SH-SY5Y (cell line): ENCODE results near the gene CHST13.

Experiments
- GATA2 ChIP-seq: IDR thresholded peaks from 2 replicates; pipeline ENCODE4 v1.6.1; 2011; ENCODE audit warnings: mild to moderate bottlenecking, low read depth, low read length
- GATA3 ChIP-seq: IDR thresholded peaks from 2 replicates; pipeline ENCODE4 v1.6.1; 2011; ENCODE audit warnings: low read depth, mild to moderate bottlenecking, low read length, moderate library complexity

The CHST13 gene, protein sequence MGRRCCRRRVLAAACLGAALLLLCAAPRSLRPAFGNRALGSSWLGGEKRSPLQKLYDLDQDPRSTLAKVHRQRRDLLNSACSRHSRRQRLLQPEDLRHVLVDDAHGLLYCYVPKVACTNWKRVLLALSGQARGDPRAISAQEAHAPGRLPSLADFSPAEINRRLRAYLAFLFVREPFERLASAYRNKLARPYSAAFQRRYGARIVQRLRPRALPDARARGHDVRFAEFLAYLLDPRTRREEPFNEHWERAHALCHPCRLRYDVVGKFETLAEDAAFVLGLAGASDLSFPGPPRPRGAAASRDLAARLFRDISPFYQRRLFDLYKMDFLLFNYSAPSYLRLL

DNA sequence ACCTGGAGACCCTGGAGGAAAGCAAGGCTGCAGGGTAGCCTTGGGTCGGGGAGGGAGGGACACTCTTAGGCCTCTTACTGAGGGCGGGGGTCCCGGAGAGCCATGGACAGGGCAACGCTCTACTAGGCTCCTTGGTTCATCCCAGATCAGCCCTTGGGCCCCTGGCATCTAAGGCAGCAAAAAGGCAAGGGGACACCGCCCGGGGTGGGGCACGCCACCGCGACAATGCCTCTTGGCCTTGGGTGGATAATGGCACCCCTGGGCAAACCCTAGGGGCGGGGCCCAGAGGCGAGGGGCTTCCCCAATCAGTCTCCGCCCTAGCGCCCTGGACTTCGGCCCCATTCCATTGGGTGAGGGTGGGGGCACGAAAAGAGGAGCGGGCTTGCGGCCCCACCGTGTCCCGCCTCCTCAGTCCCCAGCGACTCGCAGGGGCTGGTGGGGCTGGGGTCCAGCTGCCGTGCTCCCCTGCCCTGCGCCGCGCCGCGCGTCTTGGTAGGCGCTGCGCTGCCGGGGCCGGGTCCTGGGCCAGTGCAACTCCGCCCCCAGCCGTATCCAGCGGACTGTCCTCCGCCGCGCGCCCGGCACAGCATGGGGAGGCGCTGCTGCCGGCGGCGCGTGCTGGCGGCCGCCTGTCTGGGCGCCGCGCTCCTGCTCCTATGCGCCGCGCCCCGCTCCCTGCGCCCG, at the start of gene CHST13:
Gene CHST13, plus strand, starts transcription at position 411 of the 684 bp plus-strand sequence. Its CDS starts 178 bp downstream, at position 589.
- TF ChIP-seq GATA2: no peak
- no peak for TF ChIP-seq GATA3

DNA sequence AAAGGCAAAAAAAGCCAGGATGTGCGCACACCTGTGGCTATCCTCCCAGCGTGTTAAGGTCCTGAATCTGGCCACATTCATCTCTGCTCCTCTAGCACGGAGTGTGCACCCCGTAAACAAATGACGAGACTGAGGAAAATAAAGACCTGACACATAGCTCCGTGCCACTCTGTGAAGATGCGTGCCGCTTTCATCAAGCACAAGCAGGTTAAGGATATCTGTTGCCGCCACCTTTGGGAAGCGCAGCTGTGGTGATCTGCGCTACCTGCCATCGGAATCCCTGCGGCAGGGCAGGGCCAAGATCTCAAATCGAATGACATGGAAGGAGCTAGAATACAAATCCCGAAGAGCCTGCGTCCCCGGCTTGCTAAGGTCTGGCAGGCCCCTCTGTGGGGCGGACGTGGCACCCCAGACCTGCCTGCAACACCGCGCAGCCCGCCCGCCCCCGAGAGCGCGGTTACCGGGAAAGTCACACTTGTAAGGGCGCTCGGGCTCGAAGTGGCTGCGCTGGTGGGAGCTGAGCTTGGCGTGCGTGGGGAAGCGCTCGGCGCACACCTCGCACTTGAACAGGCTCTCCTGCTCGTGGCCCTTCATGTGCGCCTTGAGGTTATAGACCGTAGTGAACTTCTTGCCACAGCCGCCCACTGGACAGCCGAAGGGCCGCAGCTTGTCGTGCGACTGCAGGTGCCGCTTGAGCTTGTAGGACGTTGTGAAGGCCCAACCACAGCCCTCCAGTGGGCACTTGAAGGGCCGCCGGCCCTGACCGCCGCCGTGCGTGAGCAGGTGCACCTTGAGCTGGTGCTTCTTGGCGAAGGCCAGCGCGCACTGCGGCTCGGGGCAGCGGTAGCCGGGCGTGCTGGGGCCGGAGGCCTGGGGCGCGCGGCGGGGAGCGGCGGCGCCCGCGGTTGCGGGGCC, 49.2 kb upstream of the CHST13 start:
- TF ChIP-seq GATA3: no peak
- TF ChIP-seq GATA2: no peak

DNA sequence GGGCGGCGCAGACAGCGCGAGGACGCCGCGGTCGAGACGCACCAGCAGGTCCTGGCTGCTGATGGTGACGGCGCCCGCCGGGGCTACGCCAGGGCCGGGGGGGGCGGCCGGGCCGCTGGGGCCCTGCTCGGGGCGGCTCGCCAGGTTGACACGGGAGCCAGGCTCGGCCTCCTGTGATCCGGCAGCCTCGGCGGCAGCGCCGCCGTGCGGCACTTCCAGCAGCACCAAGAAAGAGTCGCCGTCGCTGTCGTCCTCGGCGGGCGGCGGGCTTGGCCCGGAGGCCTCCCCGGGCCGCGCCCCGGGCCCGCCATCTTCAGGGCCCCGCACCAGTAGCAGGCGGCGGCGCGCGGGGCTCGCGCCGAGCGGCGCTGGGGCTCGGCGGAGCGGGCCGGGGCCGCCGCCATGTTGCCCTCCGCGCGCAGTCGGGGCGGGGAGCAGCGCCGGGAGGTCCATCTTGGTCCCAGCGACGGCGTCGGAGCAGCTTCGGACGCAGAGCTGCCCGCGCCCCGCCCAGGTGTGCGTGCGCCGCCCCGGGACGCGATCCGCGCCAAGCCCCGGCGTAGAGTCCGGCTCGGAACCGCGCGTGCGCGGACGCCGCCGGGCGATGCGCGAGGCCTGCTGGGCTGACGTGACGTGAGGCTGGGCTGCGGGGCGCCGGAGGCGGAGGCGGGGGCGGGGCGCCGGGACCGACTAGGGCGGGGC, 48.4 kb upstream of the CHST13 start, which contains the start of gene ZXDC:
Gene ZXDC, minus strand, starts transcription at position 479 of the 702 bp plus-strand sequence. Its CDS starts 26 bp downstream, at position 453.
- TF ChIP-seq GATA3 (no peak), GATA2 (no peak)

DNA sequence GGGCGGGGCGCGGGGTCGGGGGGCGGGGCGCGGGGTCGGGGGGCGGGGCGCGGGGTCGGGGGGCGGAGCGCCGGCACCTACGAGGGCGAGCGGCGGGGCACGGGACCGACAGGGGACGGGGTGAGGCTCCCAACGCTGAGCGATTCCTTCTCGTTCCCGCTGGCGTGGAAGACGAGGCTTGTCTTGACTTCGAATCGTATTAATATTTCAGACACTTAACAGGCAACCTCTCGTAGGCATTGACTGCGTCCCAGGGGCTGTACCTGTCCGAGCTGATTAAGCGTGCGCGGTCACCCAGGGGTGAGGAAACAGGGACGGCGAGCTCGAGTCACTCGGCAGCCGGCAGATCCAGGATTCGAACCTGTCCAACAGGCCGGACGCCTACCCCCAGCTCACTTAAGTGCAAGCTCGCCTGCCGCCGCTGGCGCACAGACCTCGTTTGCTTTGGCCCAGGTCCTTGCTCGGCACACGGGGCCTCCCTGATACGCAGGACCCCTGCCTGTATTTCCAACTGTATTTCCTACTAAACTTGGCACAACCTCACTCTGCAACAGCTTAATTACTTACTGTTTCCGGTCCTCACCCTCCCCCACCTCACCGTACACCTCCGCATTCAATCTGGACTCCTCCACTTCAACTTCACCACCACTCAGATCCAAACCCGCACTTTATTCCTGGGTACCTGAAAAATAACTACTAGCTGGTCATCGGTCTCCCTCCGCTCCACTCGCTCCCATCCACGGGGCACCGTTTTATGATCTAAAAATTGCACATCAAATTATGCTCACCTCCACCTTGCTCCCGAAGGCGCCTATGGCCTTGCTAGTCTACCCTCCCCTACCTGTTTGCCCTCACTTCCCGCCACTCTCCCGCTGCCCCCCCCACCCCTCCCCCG, 47.5 kb upstream of the CHST13 start:
- no peak for TF ChIP-seq GATA3
- no peak for TF ChIP-seq GATA2

DNA sequence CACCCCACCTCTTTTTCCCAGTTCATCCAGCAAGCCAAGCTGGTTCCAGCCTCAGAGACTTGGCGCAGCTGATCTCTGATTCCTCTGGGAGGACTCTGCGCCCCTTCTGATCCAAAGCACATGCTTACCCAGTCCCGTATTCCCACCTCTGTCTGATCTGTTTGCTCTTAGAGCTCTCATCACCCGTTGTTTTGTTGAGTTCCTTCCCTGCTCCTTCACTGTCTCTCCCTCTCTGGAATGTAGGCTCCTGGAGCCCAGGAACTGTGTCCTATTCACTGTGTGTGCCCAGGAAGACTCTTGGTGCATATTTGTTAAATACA, 46.9 kb upstream of the CHST13 start:
- TF ChIP-seq GATA2 (no peak), GATA3 (no peak)

DNA sequence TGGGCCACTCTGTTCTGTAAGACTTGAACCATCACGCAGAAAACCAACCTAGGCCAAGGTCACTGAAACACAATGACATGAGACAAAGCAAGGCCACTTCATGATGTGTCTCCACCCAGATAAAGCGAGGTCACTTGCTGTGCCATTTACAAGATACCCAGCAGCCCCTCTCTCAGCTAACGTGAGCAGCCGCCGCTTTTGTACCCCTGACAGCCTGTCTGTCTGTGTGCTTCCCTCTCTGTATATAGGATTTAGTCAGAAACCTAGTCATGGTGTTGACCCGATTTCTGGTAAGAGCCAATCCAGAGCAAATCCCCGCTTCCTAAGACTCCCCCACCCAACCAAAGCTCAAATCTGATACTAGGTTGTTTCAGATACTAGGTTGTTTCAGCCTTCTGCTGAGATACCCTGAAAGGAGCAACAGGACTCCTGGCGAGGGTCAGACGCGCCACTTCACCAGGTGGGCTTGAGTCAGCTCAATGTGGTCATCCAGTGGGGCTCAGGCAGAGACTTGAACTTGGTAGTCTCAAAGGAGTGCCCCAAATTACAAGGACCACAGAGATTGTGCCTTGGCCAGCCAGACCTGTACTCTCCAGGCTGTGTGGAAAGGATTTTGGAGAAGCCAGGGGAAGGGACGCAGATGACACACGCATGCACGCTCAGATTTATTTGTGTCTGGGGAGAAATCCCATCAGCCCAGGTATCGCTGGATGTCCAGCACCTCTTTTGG, 45.2 kb upstream of the CHST13 start:
- TF ChIP-seq GATA2 (no peak), GATA3 (no peak)

DNA sequence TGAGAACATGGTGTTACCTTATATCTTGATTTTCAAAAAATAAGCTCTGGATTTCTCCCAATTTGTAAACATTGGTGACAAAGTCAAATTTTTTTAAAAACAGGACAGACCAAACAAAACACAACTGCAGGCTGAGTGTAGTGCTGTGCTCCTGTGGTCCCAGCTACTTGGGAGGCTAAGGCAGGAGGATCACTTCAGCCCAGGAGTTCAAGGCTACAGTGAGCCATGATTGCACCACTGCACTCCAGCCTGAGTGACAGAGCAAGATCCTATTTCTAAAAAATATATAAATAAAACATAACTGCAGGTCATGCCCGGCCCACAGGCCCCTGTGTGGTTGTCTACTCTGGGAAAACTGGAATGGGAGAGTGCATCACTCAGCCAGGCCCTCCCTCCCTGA, 44.3 kb upstream of the CHST13 start:
- TF ChIP-seq GATA3: no peak

DNA sequence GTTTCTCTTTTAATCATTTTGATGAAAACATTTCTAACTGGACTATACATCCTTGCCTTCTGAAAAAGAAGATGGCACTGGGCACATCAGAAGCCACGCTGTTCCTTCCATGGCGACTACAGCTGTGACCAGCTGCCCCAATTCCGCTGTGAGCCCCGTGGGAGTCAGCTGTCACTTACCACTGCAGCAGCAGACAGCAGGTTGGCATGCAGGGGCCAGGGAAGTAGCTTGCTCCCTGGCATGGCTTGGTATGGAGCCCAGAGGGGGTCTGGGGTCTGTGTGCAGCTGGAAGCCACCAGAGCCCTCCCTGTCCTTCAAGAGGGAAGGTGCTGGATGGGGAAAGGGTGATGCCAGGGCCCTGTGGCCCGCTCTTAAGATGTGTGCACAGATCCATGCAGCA, 43.7 kb upstream of the CHST13 start:
- TF ChIP-seq GATA2: no peak
- TF ChIP-seq GATA3: no peak

DNA sequence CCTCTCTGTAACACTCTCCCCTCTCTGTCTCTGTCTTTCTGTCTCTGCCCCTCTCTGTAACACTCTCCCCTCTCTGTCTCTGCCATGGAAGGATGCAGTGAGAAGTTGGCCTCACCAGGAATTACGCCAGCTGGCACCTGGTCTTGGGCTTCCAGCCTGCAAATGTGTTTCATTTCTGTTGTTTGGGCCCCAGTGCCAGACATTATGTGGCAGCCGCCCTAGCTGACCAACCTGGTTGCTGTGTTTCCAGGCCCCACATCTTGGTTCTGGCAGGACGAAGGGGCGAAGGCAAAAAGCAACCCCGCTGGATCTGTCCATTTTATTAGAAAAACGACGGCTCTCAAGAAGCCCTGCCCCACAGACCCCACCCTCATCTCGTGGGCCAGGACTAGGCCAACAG, 43.1 kb upstream of the CHST13 start:
- TF ChIP-seq GATA3 (no peak), GATA2 (no peak)

DNA sequence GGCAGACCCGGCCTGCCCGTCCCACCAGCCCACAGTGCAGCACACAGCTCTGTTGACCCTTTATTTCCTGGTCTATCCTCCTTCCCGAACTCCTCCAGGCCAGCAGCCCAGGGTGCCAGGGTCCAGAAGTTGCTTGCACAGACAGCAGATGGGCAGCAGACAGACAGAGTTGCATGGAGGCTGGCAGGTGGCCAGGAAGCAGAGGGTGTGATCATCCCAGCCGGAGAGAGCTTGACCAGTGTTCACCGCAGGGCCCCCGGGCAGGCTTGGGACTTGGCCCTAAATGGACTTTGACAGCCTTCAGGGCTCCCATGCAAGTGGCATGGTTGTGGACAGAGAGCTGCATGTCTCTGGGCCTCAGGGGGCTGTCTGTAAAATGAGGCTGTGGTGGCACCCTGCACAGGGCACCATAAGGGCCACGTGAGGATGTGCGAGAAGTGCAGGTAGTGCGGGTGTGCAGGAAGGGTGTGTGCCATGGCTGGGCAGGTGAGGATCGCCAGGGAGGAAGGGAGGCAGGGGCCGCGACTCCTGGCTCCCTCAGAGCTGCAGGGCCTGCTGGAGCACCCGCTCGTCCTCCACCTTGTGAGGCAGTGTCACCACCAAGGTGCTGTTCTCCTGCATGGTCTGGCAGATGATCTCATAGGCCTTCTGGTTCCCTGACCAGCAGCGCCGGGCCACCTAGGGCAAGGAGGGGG, 42.0 kb upstream of the CHST13 start:
- TF ChIP-seq GATA2 (no peak), GATA3 (no peak)

DNA sequence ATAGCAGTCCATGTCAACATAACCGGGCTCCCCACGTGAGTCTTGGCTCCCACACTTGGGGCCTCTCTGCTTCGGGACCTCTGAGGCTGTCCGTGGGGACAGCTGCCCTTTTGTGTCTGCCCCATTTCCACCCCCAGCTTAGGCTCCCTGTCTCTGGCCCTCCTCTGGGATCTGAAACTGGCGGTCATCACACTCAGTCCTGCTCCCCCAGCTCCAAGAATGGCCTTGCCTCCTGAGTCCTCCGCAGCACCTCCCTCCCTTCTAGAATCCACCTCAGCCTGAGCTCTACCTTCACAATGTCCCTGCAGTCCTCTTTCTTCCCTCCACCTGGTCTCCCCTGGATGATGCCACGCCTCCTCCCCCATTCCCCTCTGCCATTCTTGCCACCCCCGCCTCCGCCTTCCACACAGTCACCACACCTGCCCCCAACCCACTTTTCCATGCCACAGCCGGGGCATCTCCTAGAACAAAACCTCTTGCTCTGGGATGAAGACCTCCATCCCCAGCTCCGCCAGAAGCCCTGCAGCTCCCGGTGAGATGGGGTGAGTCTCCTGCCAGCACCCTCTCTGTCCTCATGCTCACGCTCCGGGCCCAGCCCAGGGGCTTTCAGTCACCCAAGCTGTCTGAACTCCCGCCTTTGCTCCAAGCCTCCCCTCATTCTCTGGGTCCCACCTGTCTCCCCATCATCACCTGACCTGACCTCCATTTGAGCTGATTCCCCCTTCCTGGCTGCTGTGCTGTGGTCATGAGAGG, 41.3 kb upstream of the CHST13 start:
- TF ChIP-seq GATA3: no peak
- no peak for TF ChIP-seq GATA2
